HG03045 (cell line): ENCODE measurements around the gene WNK1.
"Not testable (repeated sequence)": the region's sequence is repeated elsewhere in the genome, so short reads cannot be mapped to it uniquely, and the experiment has no call there.

Experiments used
- ATAC-seq: cut with Tn5 transposase; IDR thresholded peaks from one replicate; pipeline ENCODE4 v1.9.1; 2021; ENCODE audit warnings: mild to moderate bottlenecking, moderate library complexity; ENCODE audit not compliant: unreplicated experiment

WNK1 gene

GRCh38 chr12:810671-811415 is 58.5 kb downstream of the WNK1 start:
- no peak for ATAC-seq

- no peak for ATAC-seq
Measured at GRCh38 chr12:812950-813349, 60.6 kb downstream of the WNK1 start.

- ATAC-seq, result not testable (repeated sequence)
Measured at GRCh38 chr12:817456-817855, 65.1 kb downstream of the WNK1 start.

- no peak for ATAC-seq
Measured at GRCh38 chr12:817941-818600, 65.7 kb downstream of the WNK1 start.

GRCh38 chr12:818733-819132 is 66.4 kb downstream of the WNK1 start:
- no peak for ATAC-seq

GRCh38 chr12:820336-820735 is 68.0 kb downstream of the WNK1 start:
- no peak for ATAC-seq

GRCh38 chr12:823028-823698 is 70.8 kb downstream of the WNK1 start:
- ATAC-seq, result peak; percentile 59

- ATAC-seq, result no peak
Measured at GRCh38 chr12:826331-826730, 74.0 kb downstream of the WNK1 start.

- ATAC-seq, result no peak
Measured at GRCh38 chr12:828726-829395, 76.5 kb downstream of the WNK1 start.

- no peak for ATAC-seq
Measured at GRCh38 chr12:830111-830867, 77.9 kb downstream of the WNK1 start.

- ATAC-seq, result no peak
Measured at GRCh38 chr12:835754-836518, 83.6 kb downstream of the WNK1 start.

- ATAC-seq, result no peak
Measured at GRCh38 chr12:836952-837351, 84.6 kb downstream of the WNK1 start.

GRCh38 chr12:837548-837947 is 85.2 kb downstream of the WNK1 start:
- no peak for ATAC-seq

GRCh38 chr12:843609-844008 is 91.2 kb downstream of the WNK1 start:
- no peak for ATAC-seq

GRCh38 chr12:846421-846820 is 94.0 kb downstream of the WNK1 start:
- ATAC-seq, result no peak

GRCh38 chr12:848173-848865 is 95.9 kb downstream of the WNK1 start:
- ATAC-seq, result no peak

- ATAC-seq, result no peak
Measured at GRCh38 chr12:848882-849527, 96.6 kb downstream of the WNK1 start.

GRCh38 chr12:849733-850437 is 97.5 kb downstream of the WNK1 start:
- ATAC-seq, result not testable (repeated sequence)
